MM.1S (cell line): ENCODE data around the gene TXNIP.

Experiments used
- DNase-seq: peaks from one replicate; pipeline ENCODE4 v3.0.0-alpha.2; 2015
- H2AFZ ChIP-seq: fragments of 300-600 bp; sonication (generic); 2 replicates; pipeline ENCODE4 v1.6.0; 2016; ENCODE audit warnings: antibody characterized with exemption, low read length
- H3F3A ChIP-seq: fragments of 300-600 bp; sonication (generic); 2 replicates; pipeline ENCODE4 v1.6.1; 2016; ENCODE audit warnings: mild to moderate bottlenecking, antibody characterized with exemption, low read length, moderate library complexity, mixed read lengths; ENCODE audit not compliant: insufficient read depth
- H3K27ac ChIP-seq: fragments of 300-600 bp; sonication (generic); 2 replicates; pipeline ENCODE4 v1.5.1; 2016; ENCODE audit warnings: mild to moderate bottlenecking, low read length
- H3K27me3 ChIP-seq: fragments of 300-600 bp; sonication (generic); replicated peaks from 2 replicates; pipeline ENCODE4 v1.6.0; 2016; ENCODE audit warnings: low read length; ENCODE audit not compliant: insufficient read depth
- H3K36me3 ChIP-seq: fragments of 300-600 bp; sonication (generic); replicated peaks from 2 replicates; pipeline ENCODE4 v1.6.1; 2016; ENCODE audit warnings: mild to moderate bottlenecking, low read length, mixed read lengths; ENCODE audit not compliant: insufficient read depth
- H3K4me1 ChIP-seq: fragments of 300-600 bp; sonication (generic); 2 replicates; pipeline ENCODE4 v1.6.1; 2016; ENCODE audit warnings: low read length, mixed read lengths
- H3K4me2 ChIP-seq: fragments of 300-600 bp; sonication (generic); 2 replicates; pipeline ENCODE4 v1.6.0; 2016; ENCODE audit warnings: low read depth, low read length
- H3K4me3 ChIP-seq: fragments of 300-600 bp; sonication (generic); 2 replicates; pipeline ENCODE4 v1.5.1; 2016; ENCODE audit warnings: low read length, mixed read lengths
- H3K79me2 ChIP-seq: fragments of 300-600 bp; sonication (generic); 2 replicates; pipeline ENCODE4 v1.6.1; 2016; ENCODE audit warnings: mixed run types, low read length, mixed read lengths
- H3K9ac ChIP-seq: fragments of 300-600 bp; sonication (generic); 2 replicates; pipeline ENCODE4 v1.6.1; 2016; ENCODE audit warnings: low read length, mixed read lengths
- H3K9me2 ChIP-seq: fragments of 300-600 bp; sonication (generic); replicated peaks from 2 replicates; pipeline ENCODE4 v1.6.1; 2016; ENCODE audit warnings: mild to moderate bottlenecking, low read length, mixed read lengths; ENCODE audit not compliant: insufficient read depth
- H3K9me3 ChIP-seq: fragments of 300-600 bp; sonication (generic); replicated peaks from 2 replicates; pipeline ENCODE4 v1.6.1; 2016; ENCODE audit warnings: mild to moderate bottlenecking, low read length, mixed read lengths; ENCODE audit not compliant: insufficient read depth
- H4K20me1 ChIP-seq: fragments of 300-600 bp; sonication (generic); 2 replicates; pipeline ENCODE4 v1.6.1; 2016; ENCODE audit warnings: mild to moderate bottlenecking, low read length, moderate library complexity, mixed read lengths; ENCODE audit not compliant: insufficient read depth
- EZH2 ChIP-seq: fragments of 300-600 bp; sonication (generic); optimal IDR thresholded peaks from 2 replicates; pipeline ENCODE3; 2017; ENCODE audit warnings: low read depth, mild to moderate bottlenecking, antibody characterized with exemption, low read length, mixed read lengths
- EZH2phosphoT487 ChIP-seq: fragments of 300-600 bp; sonication (generic); IDR thresholded peaks from 2 replicates; pipeline ENCODE4 v1.6.1; 2018; ENCODE audit warnings: antibody characterized with exemption, low read length
- TF ChIP-seq, protein P1 (sequence below): fragments of 300-600 bp; sonication (generic); IDR thresholded peaks from 2 replicates; pipeline ENCODE4 v1.5.1; 2016; ENCODE audit warnings: antibody characterized with exemption, low read length, mixed read lengths

The TXNIP gene, protein sequence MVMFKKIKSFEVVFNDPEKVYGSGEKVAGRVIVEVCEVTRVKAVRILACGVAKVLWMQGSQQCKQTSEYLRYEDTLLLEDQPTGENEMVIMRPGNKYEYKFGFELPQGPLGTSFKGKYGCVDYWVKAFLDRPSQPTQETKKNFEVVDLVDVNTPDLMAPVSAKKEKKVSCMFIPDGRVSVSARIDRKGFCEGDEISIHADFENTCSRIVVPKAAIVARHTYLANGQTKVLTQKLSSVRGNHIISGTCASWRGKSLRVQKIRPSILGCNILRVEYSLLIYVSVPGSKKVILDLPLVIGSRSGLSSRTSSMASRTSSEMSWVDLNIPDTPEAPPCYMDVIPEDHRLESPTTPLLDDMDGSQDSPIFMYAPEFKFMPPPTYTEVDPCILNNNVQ

DNA sequence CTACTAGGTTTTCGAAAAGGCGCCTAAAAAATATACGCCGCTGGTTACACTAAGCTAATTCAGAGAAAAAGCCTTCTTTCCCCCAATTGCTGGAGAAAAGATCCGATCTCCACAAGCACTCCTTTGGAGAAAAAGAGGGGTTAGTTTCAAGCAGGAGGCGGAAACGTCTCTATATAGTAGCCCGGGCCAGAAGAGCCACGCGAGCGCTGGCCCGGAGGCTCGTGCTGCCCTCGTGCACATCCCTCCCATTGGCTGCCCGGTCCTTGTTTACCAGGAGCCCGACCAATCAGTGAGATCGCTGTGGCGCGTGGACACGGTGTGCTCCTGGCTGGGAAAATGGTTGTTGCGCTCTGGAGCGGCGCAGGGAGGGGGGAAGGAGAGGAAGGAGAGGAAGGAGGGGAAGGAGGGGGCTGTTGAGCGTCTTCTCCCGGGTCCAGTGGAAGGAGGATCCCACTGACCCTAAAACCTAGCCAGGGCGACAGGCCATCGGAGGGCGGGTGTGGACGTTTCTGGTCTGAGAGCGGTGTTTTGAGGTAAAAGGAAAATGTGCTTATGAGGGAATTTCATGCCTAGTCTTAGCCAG, at the start of gene TXNIP:
Gene TXNIP, minus strand, starts transcription at position 147 of the 583 bp plus-strand sequence. CDS start 313 bp downstream, outside the sequence.
- H3K4me1 ChIP-seq = peaks cover 50% of the 10 kb centered on the region
- peaks cover 26% of the 10 kb centered on the region for H3K36me3 ChIP-seq

DNA sequence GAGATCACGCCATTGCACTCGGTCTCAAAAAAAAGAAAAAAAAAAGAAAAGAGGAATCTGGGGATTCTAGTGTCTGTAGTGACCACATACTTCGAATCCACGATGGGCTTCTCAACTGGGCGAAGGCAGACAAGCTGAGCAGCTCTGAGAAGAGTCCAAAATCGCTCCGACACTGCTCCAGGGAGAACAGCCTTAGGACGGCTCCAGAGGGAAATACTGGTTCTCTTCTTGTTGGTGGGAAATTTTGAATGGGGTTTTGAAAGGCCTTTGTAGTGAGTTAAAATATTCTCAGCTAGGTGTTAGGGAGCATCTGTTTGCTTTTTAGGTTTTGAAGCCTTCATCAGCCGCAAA, 43.4 kb upstream of the TXNIP start:
- DNase-seq = no peak
- Histone ChIP-seq H3K9ac (no peak overlapping the region), H3K4me3 (no peak overlapping the region), H4K20me1 (no peaks in the 10 kb centered on the region), H3K27ac (no peak overlapping the region), H3F3A (peaks cover 45% of the 10 kb centered on the region), H3K4me1 (peaks cover 5% of the 10 kb centered on the region; the same call in 1 of the 2 replicates), H3K9me2 (no peaks in the 10 kb centered on the region), H3K36me3 (no peaks in the 10 kb centered on the region), H3K9me3 (no peaks in the 10 kb centered on the region), H2AFZ (no peak overlapping the region), H3K79me2 (no peaks in the 10 kb centered on the region), H3K4me2 (peak overlapping the region; percentile 90; the same call in 1 of the 2 replicates), H3K27me3 (no peaks in the 10 kb centered on the region)
- TF ChIP-seq, protein P1, sequence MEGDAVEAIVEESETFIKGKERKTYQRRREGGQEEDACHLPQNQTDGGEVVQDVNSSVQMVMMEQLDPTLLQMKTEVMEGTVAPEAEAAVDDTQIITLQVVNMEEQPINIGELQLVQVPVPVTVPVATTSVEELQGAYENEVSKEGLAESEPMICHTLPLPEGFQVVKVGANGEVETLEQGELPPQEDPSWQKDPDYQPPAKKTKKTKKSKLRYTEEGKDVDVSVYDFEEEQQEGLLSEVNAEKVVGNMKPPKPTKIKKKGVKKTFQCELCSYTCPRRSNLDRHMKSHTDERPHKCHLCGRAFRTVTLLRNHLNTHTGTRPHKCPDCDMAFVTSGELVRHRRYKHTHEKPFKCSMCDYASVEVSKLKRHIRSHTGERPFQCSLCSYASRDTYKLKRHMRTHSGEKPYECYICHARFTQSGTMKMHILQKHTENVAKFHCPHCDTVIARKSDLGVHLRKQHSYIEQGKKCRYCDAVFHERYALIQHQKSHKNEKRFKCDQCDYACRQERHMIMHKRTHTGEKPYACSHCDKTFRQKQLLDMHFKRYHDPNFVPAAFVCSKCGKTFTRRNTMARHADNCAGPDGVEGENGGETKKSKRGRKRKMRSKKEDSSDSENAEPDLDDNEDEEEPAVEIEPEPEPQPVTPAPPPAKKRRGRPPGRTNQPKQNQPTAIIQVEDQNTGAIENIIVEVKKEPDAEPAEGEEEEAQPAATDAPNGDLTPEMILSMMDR = no peak
- no peak for TF ChIP-seq EZH2phosphoT487
- no peak for TF ChIP-seq EZH2

More for the DNA sequence above, at the start of gene TXNIP:
- peak; percentile 99 for DNase-seq
- Histone ChIP-seq H3K27me3 (no peaks in the 10 kb centered on the region), H3K9me2 (no peaks in the 10 kb centered on the region), H3K9me3 (no peaks in the 10 kb centered on the region), H3F3A (peaks cover 88% of the 10 kb centered on the region), H3K27ac (peak within 1 kb of the TSS; percentile 89), H4K20me1 (peaks cover 18% of the 10 kb centered on the region; the same call in 1 of the 2 replicates), H3K79me2 (peaks cover 49% of the 10 kb centered on the region), H3K4me3 (peak within 1 kb of the TSS; percentile 85), H3K9ac (peak within 1 kb of the TSS; percentile 79), H2AFZ (peak within 1 kb of the TSS; percentile 45), H3K4me2 (peak within 1 kb of the TSS; percentile 89)
- TF ChIP-seq, protein P1 = no peak
- TF ChIP-seq EZH2 = no peak
- no peak for TF ChIP-seq EZH2phosphoT487

DNA sequence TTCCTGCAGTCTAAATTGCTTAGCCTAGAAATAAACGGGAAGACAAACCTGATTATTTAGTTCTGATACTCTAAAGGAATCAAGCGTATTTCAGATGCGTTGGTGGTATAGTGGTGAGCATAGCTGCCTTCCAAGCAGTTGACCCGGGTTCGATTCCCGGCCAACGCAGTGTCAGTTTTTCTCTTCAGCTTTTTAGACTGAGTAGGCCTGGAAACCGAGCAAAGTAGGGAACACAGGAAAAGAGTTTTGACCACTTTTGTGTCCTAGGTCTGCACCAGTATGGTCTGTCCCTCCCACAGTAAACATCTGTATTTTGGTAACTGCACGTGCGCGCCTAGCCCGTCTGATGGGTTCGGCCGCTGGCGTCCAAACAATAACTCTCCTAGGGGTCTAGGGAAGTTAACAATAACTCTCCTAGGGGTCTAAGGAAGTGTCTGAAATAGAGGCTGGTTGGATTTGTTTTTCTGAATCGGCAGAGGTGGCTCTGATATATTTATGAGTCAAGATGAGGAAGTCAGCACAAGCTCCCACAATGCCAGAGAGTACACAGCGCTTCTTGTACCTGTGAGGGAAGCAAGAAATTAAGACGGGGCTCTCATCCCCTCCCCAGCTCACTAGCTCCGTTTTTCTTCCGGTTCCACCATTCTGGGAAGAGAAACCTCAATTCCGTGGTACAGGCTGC, 40.7 kb upstream of the TXNIP start:
- Histone ChIP-seq H3K9me3 (no peaks in the 10 kb centered on the region), H3K27me3 (no peaks in the 10 kb centered on the region), H3K9ac (peak overlapping the region; percentile 91), H3F3A (peaks cover 52% of the 10 kb centered on the region), H3K4me2 (peak overlapping the region; percentile 79), H2AFZ (peak overlapping the region; percentile 92), H3K27ac (peak overlapping the region; percentile 73), H3K79me2 (no peaks in the 10 kb centered on the region), H3K4me3 (peak overlapping the region; percentile 89), H3K4me1 (peaks cover 14% of the 10 kb centered on the region), H3K9me2 (no peaks in the 10 kb centered on the region), H3K36me3 (no peaks in the 10 kb centered on the region), H4K20me1 (no peaks in the 10 kb centered on the region)
- DNase-seq = peak; percentile 93
- TF ChIP-seq EZH2phosphoT487 (no peak), EZH2 (no peak)
- TF ChIP-seq, protein P1 = no peak
